ENCODE data around the gene CCDC71L.

- TF ChIP-seq CTCF (conservative IDR thresholded peaks at IDR 0.05): no peak
- TF ChIP-seq ZFX (IDR thresholded peaks at IDR 0.05): no peak
These were observed 17.8 kb upstream of the CCDC71L start for GRCh38 chr7:106678795-106679152.
